ENCODE data around the gene IL20RA. TPM values are rescaled to one million over a fixed set of nuclear protein-coding genes. Genes with fewer than 3 reads are reported as not detected.
A peak's percentile ranks its signal among the peaks of the same experiment; 100 is the strongest.

IL20RA gene
- total and polyA plus RNA-seq, 2 of the 8 experiments (the other 6 are each of a cell fraction or from before 2014, with no cell fraction given), result 1.3 to 1.7 TPM

GRCh38 chr6:136962661-136963060, 82.1 kb downstream of the IL20RA start:
- TF ChIP-seq CREB1 (IDR thresholded peaks at IDR 0.05), result no peak
- TF ChIP-seq SP1 (IDR thresholded peaks at IDR 0.05; ENCODE audit: low read depth, low read length), result no peak
- TF ChIP-seq CHD1 (IDR thresholded peaks at IDR 0.05; ENCODE audit: low read depth, low read length), result no peak
- no peak for TF ChIP-seq RNF2 (IDR thresholded peaks at IDR 0.05; ENCODE audit: borderline replicate concordance, low read depth, low read length, missing control alignments, poor library complexity, severe bottlenecking)
- TF ChIP-seq CTCF (IDR thresholded peaks at IDR 0.05; ENCODE audit: control extremely low read depth in 1 of 3, insufficient read depth in 1 of 3, low read depth in 1 of 3, low read length in 3 of 3), result no peak
- no peak for TF ChIP-seq SAP30 (IDR thresholded peaks at IDR 0.05; ENCODE audit: insufficient read depth, insufficient replicate concordance, low read length)
- TF ChIP-seq CEBPB (IDR thresholded peaks at IDR 0.05; ENCODE audit: low read depth, low read length), result no peak
- TF ChIP-seq KDM5A (IDR thresholded peaks at IDR 0.05; ENCODE audit: low read length), result no peak
- no peak for TF ChIP-seq ATF2 (IDR thresholded peaks at IDR 0.05; ENCODE audit: low read length)
- ChIA-PET CTCF (ENCODE audit: partially characterized antibody) (interaction anchor here (0.7 to 1.2 kb wide), 3 partner anchors 26 to 202 kb away, joined by 3 to 5 read pairs (median 3); no protein-coding TSS in a partner anchor), POLR2A (ENCODE audit: partially characterized antibody) (no interaction called here)
- Histone ChIP-seq H4K20me1 (replicated peaks in 1 of 2; ENCODE audit: control insufficient read depth in 1 of 2, insufficient read depth in 2 of 2, low read length in 2 of 2) (no peaks in the 10 kb centered on the region), H2BK20ac (ENCODE audit: low read length) (peak overlapping the region; percentile 66; the same call in 1 of the 2 replicates), H2BK5ac (ENCODE audit: low read depth, low read length) (no peak overlapping the region), H2BK12ac (ENCODE audit: low read depth, low read length) (no peak overlapping the region), H2AFZ (ENCODE audit: low read length) (no peak overlapping the region), H3K27me3 (replicated peaks in 1 of 4; ENCODE audit: control insufficient read depth in 3 of 4, extremely low read depth in 1 of 4, insufficient read depth in 3 of 4, low read length in 3 of 4) (no peaks in the 10 kb centered on the region), H3K18ac (ENCODE audit: extremely low read depth, low read length) (no peak overlapping the region), H2BK120ac (replicated peaks; ENCODE audit: low read depth, low read length) (no peak overlapping the region), H3K4me2 (ENCODE audit: insufficient read depth in 1 of 2, low read depth in 2 of 2, low read length in 2 of 2) (no peak overlapping the region), H2BK15ac (ENCODE audit: low read length) (no peak overlapping the region), H4K5ac (ENCODE audit: insufficient read length, low read depth, low read length) (no peak overlapping the region), H3K79me1 (ENCODE audit: low read depth, low read length) (no peaks in the 10 kb centered on the region), H3K27ac (ENCODE audit: low read depth, low read length) (no peak overlapping the region), H3K4ac (replicated peaks; ENCODE audit: insufficient read length, low read depth, low read length) (no peak overlapping the region), H3K23ac (ENCODE audit: insufficient read length) (no peak overlapping the region), H3K23me2 (ENCODE audit: low read depth, low read length) (no peaks in the 10 kb centered on the region), H2AK5ac (ENCODE audit: low read depth, low read length) (no peak overlapping the region), H3K9me3 (ENCODE audit: insufficient read depth in 2 of 2, low read depth in 1 of 2, low read length in 1 of 2) (no peaks in the 10 kb centered on the region), H3K79me2 (ENCODE audit: control insufficient read depth in 1 of 2, insufficient read depth in 2 of 2, low read length in 2 of 2) (no peaks in the 10 kb centered on the region), H3K14ac (ENCODE audit: insufficient read length) (no peak overlapping the region), H3K4me1 (replicated peaks in 1 of 4; ENCODE audit: control insufficient read depth in 3 of 4, insufficient read depth in 4 of 4, low read length in 3 of 4) (peaks cover 0 to 17% (median 11%) of the 10 kb centered on the region in 4 experiments; a peak in 5 of 7 replicates), H3K56ac (replicated peaks; ENCODE audit: insufficient read length, low read depth, low read length) (no peak overlapping the region), H3K36me3 (ENCODE audit: control insufficient read depth in 2 of 4, insufficient read depth in 4 of 4, low read length in 3 of 4) (no peaks in the 10 kb centered on the region), H3K4me3 (ENCODE audit: extremely low read depth in 1 of 4, insufficient read depth in 2 of 4, low read depth in 3 of 4, low read length in 4 of 4) (no peak overlapping the region), H3K9ac (replicated peaks in 1 of 4; ENCODE audit: extremely low read depth in 1 of 4, low read depth in 3 of 4, low read length in 3 of 4) (no peak overlapping the region), H4K8ac (ENCODE audit: extremely low read depth, insufficient read depth, low read length) (no peak overlapping the region), H4K91ac (replicated peaks; ENCODE audit: insufficient read length, low read length) (no peak overlapping the region)
- DNase-seq (ENCODE audit: low read depth in 1 of 2, low spot score in 2 of 2) (no peak), FAIRE-seq (no peak)
- WGBS, 2 experiments (ENCODE audit: extremely low coverage in 1 of 2, insufficient coverage in 1 of 2, insufficient read length in 1 of 2, insufficient replicate concordance in 2 of 2, low coverage in 1 of 2, low lambda C conversion rate in 2 of 2, missing lambda C conversion rate in 1 of 2), result 83% methylated on average over 4 of the region's 4 CpGs; no CpG with 5 or more reads in 1 of the 2 experiments
